Midbrain (tissue), 1 donor: ENCODE measurements around the gene PAK1IP1.
"Not testable (repeated sequence)": the region's sequence is repeated elsewhere in the genome, so short reads cannot be mapped to it uniquely, and the experiment has no call there.

ENCODE experiments used
- DNase-seq: peaks from one replicate; lab custom pipeline; 2025; lab: John Stamatoyannopoulos, UW

The PAK1IP1 gene

GRCh38 chr6:10694302-10695085, at the start of gene PAK1IP1, which contains the start of gene C6orf52:
Gene PAK1IP1 (plus strand): TSS chr6:10694972. CDS start chr6:10694986, 14 bp downstream.
Gene C6orf52 (minus strand): TSS chr6:10694616. CDS start chr6:10687550, 7,066 bp downstream.
- DNase-seq, result peak; percentile 96

- DNase-seq, result no peak
Measured at GRCh38 chr6:10655508-10656055, 39.2 kb upstream of the PAK1IP1 start.

GRCh38 chr6:10658910-10659698, 35.7 kb upstream of the PAK1IP1 start:
- DNase-seq, result no peak

- no peak for DNase-seq
Measured at GRCh38 chr6:10659699-10660348, 34.9 kb upstream of the PAK1IP1 start.

GRCh38 chr6:10660431-10661191, 34.2 kb upstream of the PAK1IP1 start:
- not testable (repeated sequence) for DNase-seq

GRCh38 chr6:10662207-10662606, 32.6 kb upstream of the PAK1IP1 start:
- DNase-seq, result no peak

GRCh38 chr6:10662742-10663141, 32.0 kb upstream of the PAK1IP1 start:
- no peak for DNase-seq

- not testable (repeated sequence) for DNase-seq
Measured at GRCh38 chr6:10665595-10665994, 29.2 kb upstream of the PAK1IP1 start.

GRCh38 chr6:10668126-10668917, 26.4 kb upstream of the PAK1IP1 start:
- no peak for DNase-seq

- no peak for DNase-seq
Measured at GRCh38 chr6:10676403-10676802, 18.4 kb upstream of the PAK1IP1 start.

GRCh38 chr6:10678456-10678855, 16.3 kb upstream of the PAK1IP1 start:
- no peak for DNase-seq

- DNase-seq, result no peak
Measured at GRCh38 chr6:10681795-10682194, 13.0 kb upstream of the PAK1IP1 start.

GRCh38 chr6:10682355-10682988, 12.3 kb upstream of the PAK1IP1 start:
- no peak for DNase-seq

GRCh38 chr6:10684618-10685017, 10.2 kb upstream of the PAK1IP1 start:
- no peak for DNase-seq

GRCh38 chr6:10685092-10685915, 9.5 kb upstream of the PAK1IP1 start:
- DNase-seq, result no peak

GRCh38 chr6:10686901-10687300, 7.9 kb upstream of the PAK1IP1 start:
- DNase-seq, result no peak

- DNase-seq, result no peak
Measured at GRCh38 chr6:10687582-10687981, 7.2 kb upstream of the PAK1IP1 start.

- DNase-seq, result no peak
Measured at GRCh38 chr6:10690651-10691445, 3.9 kb upstream of the PAK1IP1 start.
